Measurements from ENCODE around the gene USF3.
A peak's percentile ranks its signal among the peaks of the same experiment; 100 is the strongest.

Gene USF3

GRCh38 chr3:113668015-113668414, 28.4 kb downstream of the USF3 start:
- in situ Hi-C loops (cut with HindIII; ENCODE audit: low sequenced_read_pairs), result no loop called here
- no peak overlapping the region for H3K4me3 ChIP-seq (ENCODE audit: low read depth, low read length)
- no peak for TF ChIP-seq CTCF (IDR thresholded peaks at IDR 0.05; ENCODE audit: low read depth, low read length, missing control alignments)
- DNase-seq (ENCODE audit: low read depth), result peak; percentile 28

GRCh38 chr3:113664523-113665094, 31.8 kb downstream of the USF3 start:
- H3K4me3 ChIP-seq (ENCODE audit: low read depth, low read length), result no peak overlapping the region
- no peak for DNase-seq (ENCODE audit: low read depth)
- in situ Hi-C loops (cut with HindIII; ENCODE audit: low sequenced_read_pairs), result no loop called here
- TF ChIP-seq CTCF (IDR thresholded peaks at IDR 0.05; ENCODE audit: low read depth, low read length, missing control alignments), result no peak

GRCh38 chr3:113663761-113664160, 32.7 kb downstream of the USF3 start:
- in situ Hi-C loops (cut with HindIII; ENCODE audit: low sequenced_read_pairs), result no loop called here
- H3K4me3 ChIP-seq (ENCODE audit: low read depth, low read length), result no peak overlapping the region
- no peak for DNase-seq (ENCODE audit: low read depth)
- TF ChIP-seq CTCF (IDR thresholded peaks at IDR 0.05; ENCODE audit: low read depth, low read length, missing control alignments), result no peak

GRCh38 chr3:113663324-113663750, 33.1 kb downstream of the USF3 start:
- TF ChIP-seq CTCF (IDR thresholded peaks at IDR 0.05; ENCODE audit: low read depth, low read length, missing control alignments), result no peak
- no peak for DNase-seq (ENCODE audit: low read depth)

GRCh38 chr3:113662824-113663223, 33.6 kb downstream of the USF3 start:
- no peak for TF ChIP-seq CTCF (IDR thresholded peaks at IDR 0.05; ENCODE audit: low read depth, low read length, missing control alignments)
- no peak for DNase-seq (ENCODE audit: low read depth)
- no peak overlapping the region for H3K4me3 ChIP-seq (ENCODE audit: low read depth, low read length)
- in situ Hi-C loops (cut with HindIII; ENCODE audit: low sequenced_read_pairs), result no loop called here

More at GRCh38 chr3:113663324-113663750, 33.1 kb downstream of the USF3 start:
- H3K4me3 ChIP-seq (ENCODE audit: low read depth, low read length), result no peak overlapping the region
- in situ Hi-C loops (cut with HindIII; ENCODE audit: low sequenced_read_pairs), result no loop called here

GRCh38 chr3:113660896-113661295, 35.5 kb downstream of the USF3 start:
- no peak for TF ChIP-seq CTCF (IDR thresholded peaks at IDR 0.05; ENCODE audit: low read depth, low read length, missing control alignments)
- in situ Hi-C loops (cut with HindIII; ENCODE audit: low sequenced_read_pairs), result no loop called here
- DNase-seq (ENCODE audit: low read depth), result no peak
- no peak overlapping the region for H3K4me3 ChIP-seq (ENCODE audit: low read depth, low read length)

Measured in astrocyte of the cerebellum (primary cell).